ENCODE measurements around the gene CTXN1.

DNA sequence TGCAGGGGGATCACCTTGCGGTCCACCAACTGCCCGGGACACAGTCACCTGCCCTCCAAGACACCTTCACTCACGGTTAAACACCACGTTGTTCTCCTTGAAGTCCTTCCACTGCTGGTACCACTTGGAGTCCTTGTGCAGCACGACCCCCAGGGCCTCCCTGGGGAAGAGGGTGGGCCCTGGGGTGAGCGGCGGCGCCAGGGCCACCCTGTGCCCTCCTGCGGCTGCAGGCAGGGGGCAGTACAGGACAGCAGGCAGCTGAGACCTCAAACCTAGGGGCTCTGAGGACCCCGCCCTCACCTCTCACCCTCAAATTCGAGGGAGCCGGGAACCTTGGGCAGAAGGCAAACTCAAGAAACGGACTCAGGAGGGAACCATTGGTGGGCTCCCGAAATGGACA, 7.5 kb upstream of the CTXN1 start:
- TF ChIP-seq, protein P1, sequence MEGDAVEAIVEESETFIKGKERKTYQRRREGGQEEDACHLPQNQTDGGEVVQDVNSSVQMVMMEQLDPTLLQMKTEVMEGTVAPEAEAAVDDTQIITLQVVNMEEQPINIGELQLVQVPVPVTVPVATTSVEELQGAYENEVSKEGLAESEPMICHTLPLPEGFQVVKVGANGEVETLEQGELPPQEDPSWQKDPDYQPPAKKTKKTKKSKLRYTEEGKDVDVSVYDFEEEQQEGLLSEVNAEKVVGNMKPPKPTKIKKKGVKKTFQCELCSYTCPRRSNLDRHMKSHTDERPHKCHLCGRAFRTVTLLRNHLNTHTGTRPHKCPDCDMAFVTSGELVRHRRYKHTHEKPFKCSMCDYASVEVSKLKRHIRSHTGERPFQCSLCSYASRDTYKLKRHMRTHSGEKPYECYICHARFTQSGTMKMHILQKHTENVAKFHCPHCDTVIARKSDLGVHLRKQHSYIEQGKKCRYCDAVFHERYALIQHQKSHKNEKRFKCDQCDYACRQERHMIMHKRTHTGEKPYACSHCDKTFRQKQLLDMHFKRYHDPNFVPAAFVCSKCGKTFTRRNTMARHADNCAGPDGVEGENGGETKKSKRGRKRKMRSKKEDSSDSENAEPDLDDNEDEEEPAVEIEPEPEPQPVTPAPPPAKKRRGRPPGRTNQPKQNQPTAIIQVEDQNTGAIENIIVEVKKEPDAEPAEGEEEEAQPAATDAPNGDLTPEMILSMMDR (conservative IDR thresholded peaks at IDR 0.05): no peak; the same call in 1 of the 2 replicates
- TF ChIP-seq ZFX (IDR thresholded peaks at IDR 0.05): no peak
